A549 (cell line): ENCODE results near the gene POM121L12. TPM values are rescaled to one million over a fixed set of nuclear protein-coding genes. Genes with fewer than 3 reads are reported as not detected.

Source experiments
- ATAC-seq, 2 experiments: fragments of 200-7000 bp in 1 of 2; fragments of >200 bp in 1 of 2; cut with Nextera tagmentation in 1 of 2; cut with Tn5 transposase in 1 of 2; 3 replicates each; pipeline versions ENCODE4 v1.8.0 to v1.9.1; 2018 to 2020; ENCODE audit warnings: mild to moderate bottlenecking in 1 of 2, moderate library complexity in 1 of 2
- CTCF ChIA-PET: fragments of 300-600 bp; sonication (Branson Sonifier 250); formaldehyde crosslinking; extraction: SDS; loops from one replicate; lab custom pipeline; 2021; ENCODE audit warnings: antibody characterized with exemption, inconsistent platforms; lab: Yijun Ruan, JAX
- POLR2A ChIA-PET: fragments of 350-600 bp; formaldehyde crosslinking; extraction: SDS; loops from one replicate; lab custom pipeline; 2021; ENCODE audit warnings: antibody characterized with exemption, inconsistent platforms; lab: Yijun Ruan, JAX
- DNase-seq, 2 experiments: peaks; one replicate each; pipeline versions ENCODE4 v3.0.0 to v3.0.0-alpha.2; 2011 to 2016; ENCODE audit warnings: low read depth in 1 of 2, low spot score in 1 of 2
- FAIRE-seq: peaks from 2 replicates; lab custom pipeline; 2011; peaks lifted over from hg19 to GRCh38; lab: Jason Lieb, UNC
- H3K27ac ChIP-seq, 2 experiments: fragments of >200 bp; sonication (Bioruptor Twin); formaldehyde crosslinking; 3 replicates each; pipeline ENCODE4 v1.5.1; 2016 to 2017
- H3K4me1 ChIP-seq: fragments of >200 bp; sonication (Bioruptor Twin); formaldehyde crosslinking; 3 replicates; pipeline ENCODE4 v1.6.1; 2016
- H3K4me2 ChIP-seq: fragments of >200 bp; sonication (Bioruptor Twin); formaldehyde crosslinking; 3 replicates; pipeline ENCODE4 v1.6.1; 2016
- H3K4me3 ChIP-seq: fragments of >200 bp; sonication (Bioruptor Twin); formaldehyde crosslinking; 3 replicates; pipeline ENCODE4 v1.5.1; 2016
- H3K9me3 ChIP-seq: fragments of >200 bp; sonication (Bioruptor Twin); formaldehyde crosslinking; 3 replicates; pipeline ENCODE4 v1.6.1; 2016
- ATOH8 ChIP-seq: fragments of 250-450 bp; sonication (Bioruptor Pico); IDR thresholded peaks from 2 replicates; pipeline ENCODE4 v1.5.0; 2020; ENCODE audit warnings: low read depth, mild to moderate bottlenecking, moderate library complexity
- BHLHE40 ChIP-seq: IDR thresholded peaks from 2 replicates; pipeline ENCODE4 v1.6.1; 2012; ENCODE audit warnings: low read depth, low read length, inconsistent platforms
- CBX8 ChIP-seq: fragments of 200-600 bp; sonication (generic); IDR thresholded peaks from 2 replicates; pipeline ENCODE4 v1.6.1; 2016
- CHD4 ChIP-seq: fragments of 200-600 bp; sonication (generic); IDR thresholded peaks from 2 replicates; pipeline ENCODE4 v1.6.1; 2016; ENCODE audit warnings: antibody characterized with exemption, mild to moderate bottlenecking, borderline replicate concordance
- ESRRA ChIP-seq: fragments of 150-350 bp; IDR thresholded peaks from 2 replicates; pipeline ENCODE4 v1.6.1; 2014; ENCODE audit warnings: mild to moderate bottlenecking, low read length, borderline replicate concordance
- FOSB ChIP-seq: fragments of 250-450 bp; sonication (Bioruptor Pico); IDR thresholded peaks from 2 replicates; pipeline ENCODE4 v1.5.0; 2020; ENCODE audit warnings: mild to moderate bottlenecking, moderate library complexity
- GATA3 ChIP-seq: IDR thresholded peaks from 2 replicates; pipeline ENCODE4 v1.6.1; 2012; ENCODE audit warnings: borderline replicate concordance
- HES2 ChIP-seq: fragments of >200 bp; sonication (Bioruptor Twin); formaldehyde crosslinking; IDR thresholded peaks from 2 replicates; pipeline ENCODE4 v1.6.1; 2016
- HMGXB4 ChIP-seq: fragments of 250-450 bp; sonication (Bioruptor Pico); IDR thresholded peaks from 2 replicates; pipeline ENCODE4 v1.5.0; 2021; ENCODE audit warnings: mild to moderate bottlenecking, moderate library complexity, borderline replicate concordance
- HOXA7 ChIP-seq: fragments of 250-450 bp; sonication (Bioruptor Pico); IDR thresholded peaks from 2 replicates; pipeline ENCODE4 v1.5.0; 2020; ENCODE audit warnings: mild to moderate bottlenecking, moderate library complexity
- HOXB13 ChIP-seq: fragments of 250-450 bp; sonication (Bioruptor Pico); IDR thresholded peaks from 2 replicates; pipeline ENCODE4 v1.5.0; 2020; ENCODE audit warnings: low read depth, mild to moderate bottlenecking, moderate library complexity
- HOXB5 ChIP-seq: fragments of 250-450 bp; sonication (Bioruptor Pico); IDR thresholded peaks from 2 replicates; pipeline ENCODE4 v1.5.0; 2020; ENCODE audit warnings: mild to moderate bottlenecking, moderate library complexity
- JUN ChIP-seq, 2 experiments: fragments of >200 bp; sonication (Bioruptor Twin); formaldehyde crosslinking; IDR thresholded peaks; 2 replicates in 1 of 2; 3 replicates in 1 of 2; pipeline ENCODE4 v1.6.1; 2016 to 2017
- JUNB ChIP-seq: fragments of >200 bp; sonication (Bioruptor Twin); formaldehyde crosslinking; IDR thresholded peaks from 2 replicates; pipeline ENCODE4 v1.6.1; 2016
- MYC ChIP-seq: IDR thresholded peaks from 2 replicates; pipeline ENCODE4 v1.6.1; 2012; ENCODE audit warnings: mild to moderate bottlenecking, inconsistent platforms, low read length, improper control_type of control experiment, borderline replicate concordance
- NPAS2 ChIP-seq: fragments of 250-450 bp; sonication (Bioruptor Pico); IDR thresholded peaks from 2 replicates; pipeline ENCODE4 v1.8.0; 2022; ENCODE audit warnings: mild to moderate bottlenecking, moderate library complexity, borderline replicate concordance
- NR3C1 ChIP-seq: fragments of >200 bp; sonication (Bioruptor Twin); formaldehyde crosslinking; IDR thresholded peaks from 3 replicates; pipeline ENCODE4 v1.6.1; 2017
- PHF8 ChIP-seq: fragments of 200-600 bp; sonication (generic); IDR thresholded peaks from 2 replicates; pipeline ENCODE4 v1.6.1; 2016; ENCODE audit warnings: low read depth, mild to moderate bottlenecking, antibody characterized with exemption, moderate library complexity, borderline replicate concordance
- POLR2A ChIP-seq: IDR thresholded peaks from 2 replicates; pipeline ENCODE4 v1.6.1; 2012; ENCODE audit warnings: mild to moderate bottlenecking, low read length
- POLR2AphosphoS2 ChIP-seq: conservative IDR thresholded peaks from 2 replicates; pipeline ENCODE4 v1.6.1; 2012; ENCODE audit warnings: low read length, improper control_type of control experiment, inconsistent platforms
- RARB ChIP-seq: fragments of 250-450 bp; sonication (Bioruptor Pico); IDR thresholded peaks from 2 replicates; pipeline ENCODE4 v1.8.0; 2021; ENCODE audit warnings: mild to moderate bottlenecking, moderate library complexity
- SMC3 ChIP-seq: fragments of >200 bp; sonication (Bioruptor Twin); formaldehyde crosslinking; IDR thresholded peaks from 3 replicates; pipeline ENCODE4 v1.6.1; 2018; ENCODE audit warnings: inconsistent platforms
- TFCP2L1 ChIP-seq: fragments of 250-450 bp; sonication (Bioruptor Pico); IDR thresholded peaks from 2 replicates; pipeline ENCODE4 v1.5.0; 2021; ENCODE audit warnings: mild to moderate bottlenecking
- ZC3H11A ChIP-seq: fragments of 450-650 bp; IDR thresholded peaks from 2 replicates; pipeline ENCODE4 v1.6.1; 2014; ENCODE audit warnings: antibody characterized with exemption, mild to moderate bottlenecking
- ZFP36 ChIP-seq: fragments of 450-650 bp; IDR thresholded peaks from 2 replicates; pipeline ENCODE4 v1.6.1; 2014; ENCODE audit warnings: borderline replicate concordance; ENCODE audit not compliant: partially characterized antibody
- WGBS: methylation state at CpG from one replicate; pipeline ENCODE4 v1.1.6; 2017; ENCODE audit errors: missing lambda C conversion rate; 5-methylcytosine and 5-hydroxymethylcytosine counted together
- polyA plus RNA-seq, 4 experiments: library from polyadenylated mRNA; depleted of rRNA in 3 of 4; stranded (reverse); fragments of >200 nt; fragmentation: RNase III in 1 of 4; extraction: RNeasy Plus Mini Kit Qiagen cat#74134 plus additional on column Dnase treatment in 1 of 4; gene quantifications; 2 replicates in 3 of 4; 3 replicates in 1 of 4; pipeline ENCODE4 v1.2.3, GENCODE V29; 2011 to 2017

The POM121L12 gene
- polyA plus RNA-seq, 2 of the 4 experiments (the other 2 are of a cell fraction), result not detected

GRCh38 chr7:52995676-52996075, 39.8 kb upstream of the POM121L12 start:
- no peak for FAIRE-seq
- Histone ChIP-seq H3K4me2 (no peak overlapping the region), H3K27ac (no peak overlapping the region), H3K4me1 (no peaks in the 10 kb centered on the region), H3K4me3 (no peak overlapping the region), H3K9me3 (no peaks in the 10 kb centered on the region)
- 0% methylated on average over 1 of the region's 1 CpG for WGBS
- TF ChIP-seq HMGXB4 (CRISPR knock-in tag) (no peak), JUN (IDR thresholded peaks at IDR 0.05) (no peak), RARB (CRISPR knock-in tag) (no peak), POLR2AphosphoS2 (no peak), GATA3 (no peak), CHD4 (no peak), FOSB (CRISPR knock-in tag) (no peak), ESRRA (no peak), HOXB5 (no peak), HES2 (no peak), POLR2A (no peak), TFCP2L1 (CRISPR knock-in tag) (no peak), BHLHE40 (no peak), NR3C1 (no peak), CBX8 (no peak), JUNB (no peak), ATOH8 (no peak), ZC3H11A (no peak), HOXA7 (CRISPR knock-in tag) (no peak)
- no peak for ATAC-seq
- ChIA-PET CTCF (no interaction called here), POLR2A (no interaction called here)
- DNase-seq, result no peak

GRCh38 chr7:53001221-53001620, 34.2 kb upstream of the POM121L12 start:
- 8% methylated on average over 3 of the region's 3 CpGs for WGBS
- no peak overlapping the region for H3K4me2 ChIP-seq
- CTCF ChIA-PET, result no interaction called here
- TF ChIP-seq NR3C1, result no peak
- TF ChIP-seq HOXB13 (CRISPR knock-in tag), result no peak
- no peak for TF ChIP-seq ZFP36
- no peak for TF ChIP-seq TFCP2L1 (CRISPR knock-in tag)
- TF ChIP-seq HES2, result no peak
- TF ChIP-seq JUN (IDR thresholded peaks at IDR 0.05), result no peak
- no peak for TF ChIP-seq MYC
- no peak for TF ChIP-seq NPAS2 (CRISPR knock-in tag)
- TF ChIP-seq, all 56 proteins: peak for 0
- no peaks in the 10 kb centered on the region for H3K9me3 ChIP-seq
- H3K4me1 ChIP-seq, result no peaks in the 10 kb centered on the region
- H3K4me3 ChIP-seq, result no peak overlapping the region
- no peak for ATAC-seq
- no peak for DNase-seq
- POLR2A ChIA-PET, result no interaction called here
- H3K27ac ChIP-seq, result no peak overlapping the region
- FAIRE-seq, result no peak

GRCh38 chr7:53002389-53002788, 33.0 kb upstream of the POM121L12 start:
- Histone ChIP-seq H3K4me3 (no peak overlapping the region), H3K9me3 (no peaks in the 10 kb centered on the region), H3K27ac (no peak overlapping the region), H3K4me1 (no peaks in the 10 kb centered on the region), H3K4me2 (no peak overlapping the region)
- DNase-seq (no peak), FAIRE-seq (no peak), ATAC-seq (no peak)
- WGBS, result 27% methylated on average over 7 of the region's 7 CpGs
- TF ChIP-seq BHLHE40 (no peak), PHF8 (no peak), SMC3 (no peak), ESRRA (no peak)
- POLR2A ChIA-PET, result no interaction called here
- CTCF ChIA-PET, result no interaction called here
